GM21360 (cell line): ENCODE data around the gene PTPRH.
"Not testable (repeated sequence)": the region's sequence is repeated elsewhere in the genome, so short reads cannot be mapped to it uniquely, and the experiment has no call there.

Source experiments
- ATAC-seq: cut with Tn5 transposase; IDR thresholded peaks from one replicate; pipeline ENCODE4 v1.9.1; 2021; ENCODE audit warnings: mild to moderate bottlenecking, moderate library complexity; ENCODE audit not compliant: unreplicated experiment

Gene PTPRH

DNA sequence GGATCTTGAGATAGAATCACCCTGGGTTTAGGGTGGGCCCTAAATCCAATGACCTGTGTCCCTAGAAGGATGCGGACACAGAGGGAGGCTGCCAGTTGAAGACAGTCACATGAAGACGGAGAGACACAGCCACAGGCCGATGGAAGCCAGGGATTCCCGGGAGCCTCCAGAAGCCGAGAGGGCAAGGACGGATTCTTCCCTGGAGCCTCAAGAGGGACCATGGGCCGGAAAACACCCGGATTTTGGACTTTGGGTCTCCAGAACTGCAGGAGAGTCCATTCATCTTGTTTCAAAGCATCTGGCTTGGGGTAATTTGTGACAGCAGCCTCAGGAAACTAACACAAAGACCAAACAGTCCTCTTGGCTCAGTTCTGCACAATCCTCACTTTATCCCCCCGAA is 17.0 kb upstream of the PTPRH start:
- no peak for ATAC-seq

GRCh38 chr19:55225415-55225958 is 16.2 kb upstream of the PTPRH start:
- no peak for ATAC-seq

- ATAC-seq = not testable (repeated sequence)
Observed at GRCh38 chr19:55224679-55225414, 15.5 kb upstream of the PTPRH start.

DNA sequence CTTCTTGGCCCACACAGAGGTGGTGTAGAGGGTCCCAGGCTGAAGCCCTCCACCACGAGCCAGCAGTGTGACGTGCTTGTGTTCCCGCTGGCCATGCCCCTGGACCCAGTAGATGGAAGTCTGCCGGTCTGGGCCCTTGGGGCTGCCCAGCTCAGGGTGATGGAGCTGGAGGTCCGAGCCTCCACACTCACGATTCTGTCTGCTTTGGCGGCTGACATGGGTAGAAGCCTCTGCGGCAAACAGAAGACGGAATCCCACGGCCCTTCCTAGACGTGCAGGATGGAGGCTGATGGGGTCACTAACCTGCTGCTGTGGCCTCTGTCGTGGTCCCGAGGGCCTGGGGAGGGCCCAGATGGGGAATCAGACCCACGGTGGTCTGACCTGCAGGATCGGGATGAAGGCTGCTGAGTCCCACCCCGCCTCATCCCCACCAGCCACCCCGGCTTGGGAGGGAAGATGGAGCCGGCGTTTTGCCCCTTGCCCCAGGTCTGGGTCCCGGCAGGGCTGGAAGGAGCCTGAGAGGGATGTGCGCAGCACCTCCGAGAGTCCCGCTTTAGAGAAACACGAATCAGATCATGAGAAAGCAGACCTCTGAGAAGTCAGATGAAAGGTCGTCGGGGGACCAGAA is 14.9 kb upstream of the PTPRH start:
- ATAC-seq = no peak

DNA sequence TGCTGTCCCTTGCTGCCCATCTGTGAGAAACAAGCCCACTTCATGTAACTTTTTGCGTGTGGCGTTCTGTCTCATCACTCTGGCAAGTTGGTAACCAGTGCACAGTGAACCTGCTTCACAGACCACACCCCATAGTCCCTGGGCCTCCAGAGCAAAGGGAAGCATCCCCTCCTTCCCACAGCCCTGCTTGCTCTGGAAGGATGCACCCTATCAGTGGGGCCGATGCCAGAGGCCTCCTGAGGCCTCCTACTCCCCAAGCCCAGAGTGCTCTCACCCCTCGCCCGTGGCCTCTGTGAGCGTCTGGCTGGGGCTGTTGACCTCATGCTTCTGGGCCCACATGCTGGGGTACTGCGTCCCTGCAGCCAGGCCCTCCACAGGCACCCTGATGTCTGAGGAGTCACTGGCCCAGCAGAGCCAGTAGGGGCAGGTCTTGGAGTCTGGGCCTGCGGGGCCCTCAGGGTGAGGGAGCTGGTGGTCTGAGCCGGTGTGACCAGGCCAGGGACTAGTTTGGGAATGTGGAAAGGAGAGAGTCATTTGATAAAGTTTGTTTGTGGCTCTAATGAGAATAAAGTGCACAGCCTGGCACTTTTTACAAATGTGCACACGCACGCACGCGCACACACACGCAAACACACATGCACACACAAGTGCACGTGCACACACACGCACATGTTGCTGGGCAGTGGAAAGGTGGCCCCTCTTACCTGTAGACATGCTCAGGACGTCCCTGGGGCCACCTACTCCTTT is 14.2 kb upstream of the PTPRH start:
- no peak for ATAC-seq

GRCh38 chr19:55220525-55220924 is 11.2 kb upstream of the PTPRH start:
- no peak for ATAC-seq

DNA sequence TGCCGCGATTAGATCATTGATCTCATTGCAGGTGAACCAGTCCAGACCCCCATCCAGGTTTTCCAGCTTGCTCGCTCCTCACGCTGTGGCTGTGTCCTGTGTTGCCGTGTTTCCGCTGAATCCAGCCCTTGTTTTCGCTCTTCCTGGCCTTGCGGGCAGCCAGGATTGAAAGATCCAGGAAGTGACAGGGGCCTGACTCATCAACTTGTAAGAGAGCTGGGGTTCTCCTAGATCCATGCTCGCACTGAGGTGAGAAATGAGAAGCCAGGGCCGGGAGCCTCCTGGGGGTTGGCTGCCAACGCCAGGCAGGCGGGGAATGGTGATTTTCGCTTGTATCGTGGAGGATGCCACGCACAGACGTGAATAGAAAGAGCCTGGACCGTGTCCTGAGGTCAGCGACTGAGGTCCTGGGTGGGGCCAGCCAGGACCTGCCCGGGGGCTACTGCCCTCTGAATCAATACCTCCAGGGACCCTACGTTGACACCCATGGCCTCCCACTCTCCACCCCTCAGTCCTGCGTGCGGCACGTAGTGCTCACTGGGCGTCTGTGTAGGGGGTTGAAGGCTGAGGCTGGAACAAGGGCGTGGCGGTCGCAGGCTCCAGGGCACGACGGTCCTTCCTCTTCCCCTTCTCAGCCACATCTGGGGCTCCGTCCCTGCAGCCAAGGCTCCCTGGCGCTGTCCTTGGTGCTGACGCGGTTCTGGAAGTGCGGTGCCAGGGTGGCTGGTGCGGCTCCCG is 7.3 kb upstream of the PTPRH start:
- no peak for ATAC-seq

DNA sequence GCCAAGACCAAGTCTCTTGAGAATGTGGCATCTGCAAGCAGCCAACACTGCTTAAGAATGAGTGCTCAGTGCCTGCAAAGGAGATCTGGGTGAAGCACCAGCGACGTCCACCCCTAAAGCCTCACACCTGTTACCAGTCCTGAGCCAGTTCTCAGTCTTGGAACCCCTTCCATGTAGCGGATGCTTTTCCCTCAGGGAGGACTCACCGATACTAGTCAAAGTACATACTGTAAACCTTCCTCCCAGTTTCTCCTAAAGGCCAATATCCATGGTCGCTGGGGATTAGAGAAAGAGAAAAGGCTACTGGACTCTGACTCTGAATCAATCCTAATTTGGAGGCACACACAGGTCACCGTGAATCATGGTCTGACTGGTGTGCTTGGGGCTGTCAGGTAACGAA is 4.2 kb upstream of the PTPRH start:
- ATAC-seq = no peak

DNA sequence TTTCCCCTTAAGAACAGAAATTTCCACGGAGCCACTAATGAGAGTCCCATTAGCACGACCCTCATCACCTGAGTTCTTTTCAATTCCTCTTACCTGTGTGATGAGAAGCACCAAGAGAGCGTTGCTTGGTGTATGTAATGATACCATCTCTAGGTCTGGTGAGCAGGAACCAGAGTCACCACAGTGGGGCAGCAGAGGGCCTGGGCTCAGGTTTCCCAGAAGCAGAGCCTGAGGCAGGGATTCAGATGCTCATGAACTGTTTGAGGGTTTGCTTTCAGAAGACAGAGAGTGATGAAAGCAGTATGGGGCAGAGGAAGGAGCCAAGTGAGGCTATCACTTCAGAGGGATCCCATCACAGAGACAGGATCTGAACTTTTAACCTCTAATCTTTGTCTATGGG is 3.1 kb upstream of the PTPRH start:
- ATAC-seq = no peak

GRCh38 chr19:55209693-55210472 is 582 bp upstream of the PTPRH start:
- ATAC-seq = no peak

DNA sequence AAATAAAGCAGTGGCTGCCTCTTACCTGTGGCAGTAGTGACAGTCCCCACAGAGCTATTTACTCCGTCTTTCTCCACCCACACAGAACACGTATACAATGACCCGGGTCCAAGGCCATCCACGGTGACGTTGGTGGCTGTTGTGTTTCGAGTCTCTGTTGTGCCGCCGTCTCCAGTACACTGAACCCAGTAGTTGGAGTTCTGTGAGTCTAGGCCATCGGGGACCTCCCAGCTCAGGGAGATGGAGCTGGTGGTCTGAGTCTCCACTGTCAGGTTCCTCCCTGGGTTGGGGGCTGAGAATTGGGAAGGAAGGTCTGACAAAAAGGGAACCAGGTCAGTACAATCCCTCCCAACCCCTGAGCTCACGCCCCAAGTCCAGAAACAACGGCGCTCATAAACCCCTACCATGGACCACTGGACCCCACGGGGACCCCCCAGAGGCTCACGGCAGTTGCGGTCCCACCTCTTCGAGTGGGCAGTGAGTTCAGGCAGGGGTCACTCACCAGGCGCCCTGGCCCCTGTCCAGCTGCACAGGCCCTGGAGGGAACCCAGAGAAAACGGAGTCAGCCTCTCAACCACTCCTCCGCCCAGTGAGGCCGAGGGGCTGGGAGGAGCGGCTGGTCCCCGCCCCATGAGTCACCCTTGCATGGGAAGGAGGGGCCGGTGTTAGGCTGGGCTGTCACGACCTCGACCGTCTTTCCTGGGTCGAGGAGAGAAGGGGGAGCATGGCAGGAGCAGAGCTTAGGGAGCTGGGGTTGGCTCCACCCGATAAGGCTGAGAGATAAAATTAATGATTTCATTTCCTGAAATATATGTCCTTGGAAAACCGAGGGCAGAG is 2.4 kb downstream of the PTPRH start:
- ATAC-seq = no peak

DNA sequence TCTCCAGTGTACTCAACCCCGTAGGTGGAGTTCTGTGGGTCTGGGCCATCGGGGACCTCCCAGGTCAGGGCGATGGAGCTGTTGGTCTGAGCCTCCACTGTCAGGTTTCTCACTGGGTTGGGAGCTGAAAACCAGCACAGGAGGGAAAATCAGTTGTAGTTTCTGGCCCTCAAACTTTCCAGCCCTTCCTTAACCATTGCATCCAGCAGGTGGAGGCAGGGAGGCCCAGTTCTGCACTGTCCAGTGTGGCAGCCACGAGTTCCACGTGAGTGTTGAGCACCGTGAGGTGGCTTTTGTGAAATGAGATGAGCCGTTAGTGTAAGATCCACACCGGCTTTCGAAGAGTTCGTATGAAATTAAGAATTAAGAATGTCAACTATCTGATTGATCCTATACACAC is 7.1 kb downstream of the PTPRH start:
- ATAC-seq = not testable (repeated sequence)

DNA sequence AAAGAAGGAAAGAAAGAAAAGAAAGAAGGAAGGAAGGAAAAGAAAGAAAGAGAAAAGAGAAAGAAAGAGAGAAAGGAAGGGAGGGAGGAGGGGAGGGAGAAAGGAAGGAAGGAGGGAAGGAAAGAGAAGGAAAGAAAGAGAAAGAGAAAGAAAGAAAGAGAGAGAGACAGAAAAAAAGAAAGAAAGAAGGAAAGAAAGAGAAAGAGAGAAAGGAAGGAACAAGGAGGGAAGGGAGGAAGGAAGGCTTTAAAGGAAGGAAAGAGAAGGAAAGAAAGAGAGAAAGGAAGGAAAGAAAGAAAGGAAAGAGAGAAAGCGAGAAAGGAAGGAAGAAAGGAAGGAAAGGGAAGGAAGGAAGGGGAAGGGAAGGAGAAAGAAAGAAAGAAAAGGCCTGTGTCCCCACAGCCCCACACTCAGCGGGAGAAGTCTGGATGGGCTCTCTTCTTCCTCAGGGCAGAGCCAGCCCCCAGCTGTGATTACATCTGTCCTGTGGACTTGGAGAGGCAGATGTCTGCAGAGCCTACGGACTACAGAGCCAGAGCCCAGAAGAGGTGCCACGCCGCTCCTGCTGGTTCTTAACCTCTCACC is 9.6 kb downstream of the PTPRH start:
- no peak for ATAC-seq

DNA sequence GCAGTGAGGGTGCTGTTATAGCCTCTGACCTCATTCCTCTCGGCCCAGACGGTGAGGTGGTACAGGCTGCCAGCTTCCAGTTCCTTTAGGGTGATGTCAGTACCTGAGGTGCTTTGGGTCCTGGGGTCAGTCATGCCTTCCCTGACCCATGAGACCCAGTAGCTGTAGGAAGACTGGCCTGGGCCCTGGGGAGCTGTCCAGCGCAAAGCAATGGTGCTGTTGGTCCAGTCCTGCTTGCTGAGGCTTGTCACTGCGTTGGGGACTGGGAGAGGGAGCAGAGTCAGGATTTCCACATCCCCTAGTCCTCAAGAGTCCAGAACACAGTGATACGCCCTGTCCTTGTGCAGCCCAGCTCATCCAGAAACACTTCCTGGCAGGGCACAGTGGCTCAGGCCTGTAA is 10.7 kb downstream of the PTPRH start:
- ATAC-seq = no peak

DNA sequence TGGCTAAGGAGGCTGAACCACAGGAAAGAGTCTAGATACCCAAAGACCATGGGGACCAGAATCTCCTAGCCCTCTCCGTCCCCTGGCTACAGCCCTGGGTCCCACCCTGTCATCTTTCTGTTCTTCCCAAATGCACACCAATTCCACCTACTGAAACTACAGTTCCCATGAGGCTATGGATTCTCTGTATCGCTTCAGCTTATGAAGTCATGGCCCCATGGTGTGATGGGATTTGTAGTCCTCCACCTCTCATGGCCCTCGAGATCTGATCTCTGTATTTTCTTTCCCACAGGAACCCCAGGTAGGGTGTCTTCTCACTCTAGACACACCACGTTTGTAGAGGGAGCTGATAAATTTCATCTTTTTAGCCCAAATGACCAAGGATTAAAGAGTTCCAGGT is 11.8 kb downstream of the PTPRH start:
- ATAC-seq = no peak

DNA sequence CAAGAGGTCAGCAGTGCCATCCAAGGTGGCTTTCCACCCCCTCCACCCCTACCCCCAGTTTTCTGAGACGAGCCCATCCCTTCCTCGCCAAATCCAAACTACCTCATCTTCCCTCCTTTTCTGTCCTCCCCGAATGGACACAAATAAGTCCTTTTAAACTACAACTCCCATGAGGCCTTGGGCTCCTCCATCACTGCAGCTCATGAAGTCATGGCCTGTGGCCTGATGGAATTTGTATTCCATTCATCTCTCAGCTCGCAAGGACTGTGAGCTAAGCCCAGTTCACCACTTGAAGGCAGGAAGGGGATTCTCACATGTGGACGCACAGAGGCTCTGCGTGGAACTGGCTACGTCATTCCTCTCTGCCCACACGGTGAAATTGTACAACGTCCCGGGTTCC is 12.5 kb downstream of the PTPRH start:
- ATAC-seq = no peak

DNA sequence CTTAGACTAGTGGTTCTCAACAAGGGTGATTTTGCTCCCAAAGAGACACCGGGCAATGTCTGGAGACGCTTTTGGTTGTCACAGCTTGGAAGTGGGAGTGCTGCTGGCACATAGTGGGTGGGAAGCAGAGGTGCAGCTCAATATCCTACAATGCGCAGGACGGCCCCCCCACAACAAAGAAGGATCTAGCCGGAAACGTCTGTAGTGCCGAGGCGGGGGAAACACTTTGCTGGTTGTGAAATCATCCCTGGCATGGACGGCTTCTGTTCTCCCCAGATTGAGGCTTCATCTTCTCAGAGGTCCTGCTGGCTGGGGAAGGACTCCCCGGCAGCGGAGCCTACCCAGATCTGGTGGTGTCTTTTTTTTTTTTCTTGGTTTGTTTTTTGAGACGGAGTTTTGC is 15.8 kb downstream of the PTPRH start:
- no peak for ATAC-seq

DNA sequence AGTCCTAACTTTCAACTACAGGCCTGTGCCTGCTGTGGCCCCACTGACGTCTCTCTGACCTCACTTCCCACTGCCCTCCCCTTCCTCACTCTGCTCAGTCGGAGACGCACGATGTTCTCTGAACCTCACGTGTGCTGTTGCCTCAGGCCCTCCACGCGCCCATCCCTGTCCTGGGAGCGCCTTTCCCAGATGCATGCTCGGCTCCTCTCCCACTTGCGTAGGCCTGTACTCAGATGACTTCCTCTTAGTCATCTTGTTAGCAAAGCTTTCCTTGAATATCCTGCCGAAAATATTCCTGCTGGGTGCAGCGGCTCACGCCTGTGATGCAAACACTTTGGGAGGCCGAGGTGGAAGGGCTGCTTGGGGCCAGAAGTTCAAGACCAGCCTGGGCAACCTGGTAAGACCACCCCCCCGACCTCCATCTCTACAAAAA is 19.9 kb downstream of the PTPRH start:
- no peak for ATAC-seq

GRCh38 chr19:55188625-55189024 is 20.7 kb downstream of the PTPRH start:
- no peak for ATAC-seq
